Left colon (tissue), 2 donors: ENCODE data around the gene BAG2. TPM values are rescaled to one million over a fixed set of nuclear protein-coding genes. Genes with fewer than 3 reads are reported as not detected.

Experiments
- ATAC-seq: fragments of 200-7000 bp; cut with Tn5 transposase; one replicate; pipeline ENCODE4 v1.9.1; 2020; ENCODE audit warnings: mild to moderate bottlenecking, moderate library complexity
- DNase-seq, 2 donors: peaks; one replicate each; pipeline ENCODE4 v3.0.0-alpha.2; 2020
- intact Hi-C, 2 donors: fragments of 100-400 bp; cut with DNase I in 1 of 2; cut with micrococcal nuclease in 1 of 2; formaldehyde crosslinking; loops; one replicate each; pipeline versions ENCODE4 v1.11.2 to v1.14.0; 2022; cut with DNase I, micrococcal nuclease
- total RNA-seq, 2 donors: library from RNA; stranded (reverse); fragmentation: NEBNext Ultra II Directional; extraction: Animal tissue kit (Norgen Biotek cat#: 25700); gene quantifications; one replicate each; pipeline ENCODE4 v1.2.1, GENCODE V29; 2021
- donor health status: DM: no; HTN: no; CAD: no.
- donor health status: DM: yes; HTN: yes; CAD: no.

BAG2 gene
- total RNA-seq, 2 donors from 2014 or later = 0.58 to 5.2 TPM

- peak; percentile 75 for ATAC-seq
- peak; percentile 19 to 62 for DNase-seq
- intact Hi-C loops = no loop called here
Measured at GRCh38 chr6:57216235-57217101, 44.3 kb downstream of the BAG2 start.

- intact Hi-C loops = no loop called here
- ATAC-seq = no peak
- DNase-seq = no peak
Measured at GRCh38 chr6:57217270-57217669, 45.1 kb downstream of the BAG2 start.

- no peak for DNase-seq
- ATAC-seq = no peak
- intact Hi-C loops = no loop called here
Measured at GRCh38 chr6:57220083-57220703, 48.1 kb downstream of the BAG2 start.

GRCh38 chr6:57221191-57221935 is 49.2 kb downstream of the BAG2 start:
- intact Hi-C loops = no loop called here
- DNase-seq = peak; percentile 59 to 78
- peak; percentile 74 for ATAC-seq

- intact Hi-C loops = no loop called here
- ATAC-seq (peak; percentile 94), DNase-seq (peak; percentile 76 to 85)
Measured at GRCh38 chr6:57221936-57222742, 50.0 kb downstream of the BAG2 start, which contains the start of gene RAB23. TSS of gene RAB23 (minus strand) at chr6:57222307. CDS start at chr6:57210380, 11,927 bp downstream.

- DNase-seq = peak in 1 of 2 donors; percentile 21
- ATAC-seq = peak; percentile 16
- intact Hi-C loops = no loop called here
Measured at GRCh38 chr6:57222743-57223077, 50.6 kb downstream of the BAG2 start.

GRCh38 chr6:57224769-57225515 is 52.8 kb downstream of the BAG2 start:
- no peak for DNase-seq
- intact Hi-C loops = no loop called here
- no peak for ATAC-seq

GRCh38 chr6:57226221-57226620 is 54.1 kb downstream of the BAG2 start:
- intact Hi-C loops = no loop called here

More at GRCh38 chr6:57226221-57226620, 54.1 kb downstream of the BAG2 start:
- no peak for ATAC-seq
- DNase-seq = no peak

Other genes with a start within 250 kb of the BAG2 start
- gene BEND6, start 217.2 kb upstream of the BAG2 start, total RNA-seq = under 1 TPM in 1 of 2 donors, not detected in 1; 0.53 TPM
- gene KIAA1586, start 125.6 kb upstream of the BAG2 start, total RNA-seq = 1 to 10 TPM; 5.1 to 5.3 TPM
- gene ZNF451, start 82.1 kb upstream of the BAG2 start, total RNA-seq = 10 to 100 TPM; 37.3 to 38.3 TPM
- 10 to 100 TPM in 1 of 2 donors, 1 to 10 TPM in 1; 3.6 to 16.6 TPM for gene RAB23, start 50.0 kb downstream of the BAG2 start, total RNA-seq
- 10 to 100 TPM in 1 of 2 donors, 1 to 10 TPM in 1; 9.4 to 11.0 TPM for gene PRIM2, start 145.3 kb downstream of the BAG2 start, total RNA-seq